GM23338 (cell line): ENCODE data around the gene GJC3. TPM values are rescaled to one million over a fixed set of nuclear protein-coding genes. Genes with fewer than 3 reads are reported as not detected.

Source experiments
- ATAC-seq: fragments of 200-7000 bp; cut with Tn5 transposase; 3 replicates; pipeline ENCODE4 v1.9.1; 2020
- DNase-seq: peaks from one replicate; pipeline ENCODE4 v3.0.0-alpha.2; 2015; ENCODE audit warnings: low spot score
- H2AFZ ChIP-seq: fragments of 200-600 bp; sonication (generic); 2 replicates; pipeline ENCODE4 v1.8.0; 2016; ENCODE audit warnings: antibody characterized with exemption, mild to moderate bottlenecking, moderate library complexity
- H3F3A ChIP-seq: fragments of 200-600 bp; sonication (generic); replicated peaks from 2 replicates; pipeline ENCODE4 v1.8.0; 2017; ENCODE audit warnings: antibody characterized with exemption, mixed run types, low read depth
- H3K27ac ChIP-seq: fragments of 200-600 bp; sonication (generic); 2 replicates; pipeline ENCODE4 v1.6.1; 2016; ENCODE audit warnings: low read depth
- H3K27me3 ChIP-seq: fragments of 200-600 bp; sonication (generic); 2 replicates; pipeline ENCODE4 v1.8.0; 2016; ENCODE audit warnings: mild to moderate bottlenecking, mixed run types, moderate library complexity; ENCODE audit not compliant: insufficient read depth
- H3K36me3 ChIP-seq: fragments of 200-600 bp; sonication (generic); 2 replicates; pipeline ENCODE4 v1.8.0; 2016; ENCODE audit warnings: mild to moderate bottlenecking; ENCODE audit not compliant: insufficient read depth
- H3K4me1 ChIP-seq: fragments of 200-600 bp; sonication (generic); 2 replicates; pipeline ENCODE4 v1.8.0; 2016; ENCODE audit warnings: mild to moderate bottlenecking, moderate library complexity; ENCODE audit not compliant: insufficient read depth
- H3K4me2 ChIP-seq: fragments of 200-600 bp; sonication (generic); 2 replicates; pipeline ENCODE4 v1.7.1; 2017; ENCODE audit warnings: mixed run types
- H3K4me3 ChIP-seq: fragments of 200-600 bp; sonication (generic); 2 replicates; pipeline ENCODE4 v1.6.1; 2016; ENCODE audit warnings: mixed run types
- H3K79me2 ChIP-seq: fragments of 200-600 bp; sonication (generic); replicated peaks from 2 replicates; pipeline ENCODE4 v1.8.0; 2017; ENCODE audit warnings: mild to moderate bottlenecking; ENCODE audit not compliant: insufficient read depth
- H3K9me2 ChIP-seq: fragments of 200-600 bp; sonication (generic); 2 replicates; pipeline ENCODE4 v1.8.0; 2017; ENCODE audit not compliant: insufficient read depth
- H4K20me1 ChIP-seq: fragments of 200-600 bp; sonication (generic); replicated peaks from 2 replicates; pipeline ENCODE4 v1.8.0; 2017; ENCODE audit warnings: mild to moderate bottlenecking; ENCODE audit not compliant: insufficient read depth
- H3K27ac Mint-ChIP-seq: 2 replicates; pipeline ENCODE4 v1.8.0; 2020; ENCODE audit warnings: inconsistent platforms, mild to moderate bottlenecking, moderate library complexity, mixed read lengths
- H3K27me3 Mint-ChIP-seq: 3 replicates; pipeline ENCODE4 v1.8.0; 2022; ENCODE audit warnings: low read depth, mild to moderate bottlenecking, moderate library complexity, mixed read lengths, inconsistent platforms; ENCODE audit not compliant: insufficient read depth, poor library complexity
- H3K36me3 Mint-ChIP-seq: 3 replicates; pipeline ENCODE4 v1.8.0; 2021; ENCODE audit warnings: low read depth, mild to moderate bottlenecking, inconsistent platforms, moderate library complexity, mixed read lengths
- H3K4me1 Mint-ChIP-seq: 3 replicates; pipeline ENCODE4 v1.8.0; 2020; ENCODE audit warnings: mild to moderate bottlenecking, inconsistent platforms, mixed read lengths
- H3K4me3 Mint-ChIP-seq: 3 replicates; pipeline ENCODE4 v1.8.0; 2021; ENCODE audit warnings: moderate library complexity, mild to moderate bottlenecking, inconsistent platforms, mixed read lengths
- H3K9me3 Mint-ChIP-seq: 3 replicates; pipeline ENCODE4 v1.8.0; 2020; ENCODE audit warnings: moderate library complexity, mild to moderate bottlenecking, inconsistent platforms, mixed read lengths
- CREB1 ChIP-seq: fragments of 250-450 bp; sonication (Bioruptor Pico); IDR thresholded peaks from 2 replicates; pipeline ENCODE4 v1.5.0; 2020; ENCODE audit warnings: low read depth, mild to moderate bottlenecking, moderate library complexity
- CTCF ChIP-seq, 2 experiments: fragments of 200-600 bp in 1 of 2; sonication (generic) in 1 of 2; conservative IDR thresholded peaks; 2 replicates each; pipeline versions ENCODE4 v1.5.1 to v1.6.1; 2016 to 2017; ENCODE audit warnings: antibody characterized with exemption in 2 of 2, low read depth in 2 of 2, mild to moderate bottlenecking in 2 of 2, moderate library complexity in 1 of 2
- ETS1 ChIP-seq: IDR thresholded peaks from 2 replicates; pipeline ENCODE4 v1.6.1; 2016; ENCODE audit warnings: antibody characterized with exemption
- EZH2 ChIP-seq: fragments of 200-600 bp; sonication (generic); IDR thresholded peaks from one replicate; pipeline ENCODE4 v1.8.0; 2017; ENCODE audit warnings: antibody characterized with exemption, mild to moderate bottlenecking, low read depth; ENCODE audit not compliant: unreplicated experiment
- EZH2phosphoT487 ChIP-seq: fragments of 200-600 bp; sonication (generic); IDR thresholded peaks from one replicate; pipeline ENCODE4 v1.8.1; 2018; ENCODE audit warnings: antibody characterized with exemption; ENCODE audit not compliant: unreplicated experiment
- JUNB ChIP-seq: IDR thresholded peaks from one replicate; pipeline ENCODE4 v1.6.1; 2016; ENCODE audit warnings: antibody characterized with exemption; ENCODE audit not compliant: unreplicated experiment
- NANOG ChIP-seq: IDR thresholded peaks from 2 replicates; pipeline ENCODE4 v1.6.1; 2016; ENCODE audit warnings: antibody characterized with exemption, borderline replicate concordance
- POLR2AphosphoS5 ChIP-seq: IDR thresholded peaks from 2 replicates; pipeline ENCODE4 v1.6.1; 2016; ENCODE audit warnings: antibody characterized with exemption, low read depth
- REST ChIP-seq: IDR thresholded peaks from one replicate; pipeline ENCODE4 v1.6.1; 2018; ENCODE audit warnings: antibody characterized with exemption; ENCODE audit not compliant: unreplicated experiment
- STAT1 ChIP-seq: IDR thresholded peaks from one replicate; pipeline ENCODE4 v1.6.1; 2016; ENCODE audit warnings: antibody characterized with exemption; ENCODE audit not compliant: unreplicated experiment
- ZNF114 ChIP-seq: fragments of 250-450 bp; sonication (Bioruptor Pico); IDR thresholded peaks from 2 replicates; pipeline ENCODE4 v1.5.0; 2020; ENCODE audit warnings: mild to moderate bottlenecking, moderate library complexity
- ZNF331 ChIP-seq: fragments of 250-450 bp; sonication (Bioruptor Pico); IDR thresholded peaks from 2 replicates; pipeline ENCODE4 v1.5.0; 2020; ENCODE audit warnings: low read depth, mild to moderate bottlenecking, moderate library complexity
- ZNF462 ChIP-seq: fragments of 250-450 bp; sonication (Bioruptor Pico); IDR thresholded peaks from 2 replicates; pipeline ENCODE4 v1.5.0; 2020; ENCODE audit warnings: mild to moderate bottlenecking, moderate library complexity
- polyA plus RNA-seq: library from polyadenylated mRNA; unstranded; fragments of >200 nt; fragmentation: Nextera tagmentation; extraction: Ambion mirVana; gene quantifications from 2 replicates; pipeline ENCODE4 v1.2.1, GENCODE V29; 2016
- total RNA-seq: library from RNA; depleted of rRNA; stranded (reverse); fragments of >200 nt; shearing (Covaris generic); gene quantifications from 2 replicates; pipeline ENCODE4 v1.2.3, GENCODE V29; 2014

Gene GJC3
- total and polyA plus RNA-seq, 2 experiments from 2014 or later: 0.56 to 3.1 TPM

- ATAC-seq (no peak), DNase-seq (no peak)
- H3K27me3 ChIP-seq: no peaks in the 10 kb centered on the region
- no peak for TF ChIP-seq EZH2phosphoT487
- TF ChIP-seq STAT1: no peak
- no peak for TF ChIP-seq POLR2AphosphoS5
- no peak for TF ChIP-seq ETS1
- TF ChIP-seq EZH2: no peak
- TF ChIP-seq ZNF462 (CRISPR knock-in tag): no peak
- no peak for TF ChIP-seq CTCF (conservative IDR thresholded peaks at IDR 0.05; ENCODE audit: low read depth in 2 of 2)
- TF ChIP-seq ZNF114: no peak
- no peak for TF ChIP-seq NANOG
- TF ChIP-seq CREB1 (CRISPR knock-in tag): no peak
- TF ChIP-seq REST: no peak
- TF ChIP-seq ZNF331: no peak
- TF ChIP-seq JUNB: no peak
- no peak overlapping the region for H3K4me2 ChIP-seq
- Mint-ChIP-seq H3K27me3 (peaks cover 10% of the 10 kb centered on the region), H3K4me3 (no peak overlapping the region), H3K4me1 (peaks cover 17% of the 10 kb centered on the region), H3K9me3 (no peaks in the 10 kb centered on the region), H3K27ac (no peak overlapping the region), H3K36me3 (no peaks in the 10 kb centered on the region; the same call in 2 of the 3 replicates)
- no peaks in the 10 kb centered on the region for H3K79me2 ChIP-seq
- no peaks in the 10 kb centered on the region for H3K36me3 ChIP-seq
- peaks cover 5% of the 10 kb centered on the region; the same call in 1 of the 2 replicates for H3K9me2 ChIP-seq
- no peak overlapping the region for H2AFZ ChIP-seq
- peaks cover 3% of the 10 kb centered on the region; the same call in 1 of the 2 replicates for H3K4me1 ChIP-seq
- H3K27ac ChIP-seq: no peak overlapping the region
- H3F3A ChIP-seq: no peaks in the 10 kb centered on the region
- no peaks in the 10 kb centered on the region for H4K20me1 ChIP-seq
- no peak overlapping the region for H3K4me3 ChIP-seq
These were observed 47.2 kb upstream of the GJC3 start for GRCh38 chr7:99976626-99977025.
